ES-I3 (cell line): ENCODE measurements around the gene PRR29.

Source experiments
- H3K36me3 ChIP-seq: 2 replicates; pipeline ENCODE4 v1.6.1; 2013; ENCODE audit warnings: mild to moderate bottlenecking, low read length, control low read depth, moderate library complexity; ENCODE audit not compliant: insufficient read depth
- H3K4me1 ChIP-seq: 2 replicates; pipeline ENCODE4 v1.6.1; 2013; ENCODE audit warnings: mild to moderate bottlenecking, control low read depth, low read length; ENCODE audit not compliant: insufficient read depth
- H3K9ac ChIP-seq: 2 replicates; pipeline ENCODE4 v1.6.1; 2013; ENCODE audit warnings: low read depth, mild to moderate bottlenecking, low read length, moderate library complexity
- H3K9me3 ChIP-seq: 2 replicates; pipeline ENCODE4 v1.6.1; 2013; ENCODE audit warnings: mild to moderate bottlenecking, low read length, moderate library complexity; ENCODE audit not compliant: control insufficient read depth, insufficient read depth

The PRR29 gene

DNA sequence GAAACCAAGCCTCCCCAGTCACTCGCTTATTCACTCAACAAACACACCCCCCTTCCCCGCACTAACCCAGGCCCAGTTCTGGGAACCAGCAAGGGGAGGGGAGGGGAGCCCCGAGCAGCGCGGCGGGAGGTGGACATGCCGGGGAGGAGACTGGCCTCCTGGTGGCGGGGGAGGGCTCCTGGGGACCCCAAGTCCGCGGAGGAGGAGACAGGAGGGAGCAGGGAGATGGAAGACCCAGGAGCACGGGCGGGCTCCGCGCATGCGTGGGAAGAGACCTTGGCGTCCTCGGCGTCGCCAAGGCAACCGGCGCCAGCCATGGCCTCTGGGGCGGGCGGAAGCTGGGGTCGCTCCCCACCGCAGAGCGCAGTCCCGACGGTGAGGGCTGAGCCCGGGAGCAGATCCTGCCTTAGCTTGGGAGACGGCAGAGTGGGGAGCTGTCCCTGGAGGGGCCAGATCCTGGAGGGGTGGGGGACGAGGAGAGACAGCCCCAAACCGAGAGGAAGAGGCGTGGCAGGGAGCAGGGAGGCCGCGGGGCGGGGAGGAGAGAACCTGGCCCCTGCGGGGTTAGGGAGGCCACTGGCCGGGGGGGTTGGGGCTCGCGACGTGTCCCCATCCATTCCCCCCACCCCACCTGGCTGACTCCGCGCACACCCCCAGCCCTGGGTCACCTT is at the start of gene PRR29:
PRR29 (plus strand) TSS at position 302 of the 671 bp plus-strand sequence; CDS start at position 316, 14 bp downstream.
- Histone ChIP-seq H3K9me3 (no peaks in the 10 kb centered on the region), H3K36me3 (no peaks in the 10 kb centered on the region), H3K9ac (peak within 1 kb of the TSS; percentile 69; the same call in 1 of the 2 replicates), H3K4me1 (no peaks in the 10 kb centered on the region)

DNA sequence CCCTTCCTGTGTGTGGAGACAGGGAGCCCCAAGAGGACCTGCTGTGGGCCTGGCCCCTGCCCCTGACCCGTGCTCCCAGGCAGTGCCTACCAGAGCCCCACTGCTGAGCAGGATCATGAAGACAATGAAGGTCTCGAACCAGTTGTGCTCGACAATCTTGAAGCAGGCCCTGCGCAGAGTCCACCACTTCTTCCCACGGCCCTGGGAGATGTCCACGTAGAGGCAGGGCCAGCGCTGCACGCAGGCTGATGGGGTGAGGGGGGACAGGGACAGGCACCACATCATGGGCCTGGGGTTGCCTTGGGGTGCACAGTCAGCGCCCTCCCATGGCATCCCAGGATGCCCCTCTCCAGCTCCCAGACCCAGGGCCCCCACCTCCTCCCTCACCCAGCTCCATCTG is 49.6 kb upstream of the PRR29 start:
- no peaks in the 10 kb centered on the region for H3K36me3 ChIP-seq
- H3K4me1 ChIP-seq: peaks cover 8% of the 10 kb centered on the region; the same call in 1 of the 2 replicates
- H3K9ac ChIP-seq: no peak overlapping the region
- no peaks in the 10 kb centered on the region for H3K9me3 ChIP-seq

DNA sequence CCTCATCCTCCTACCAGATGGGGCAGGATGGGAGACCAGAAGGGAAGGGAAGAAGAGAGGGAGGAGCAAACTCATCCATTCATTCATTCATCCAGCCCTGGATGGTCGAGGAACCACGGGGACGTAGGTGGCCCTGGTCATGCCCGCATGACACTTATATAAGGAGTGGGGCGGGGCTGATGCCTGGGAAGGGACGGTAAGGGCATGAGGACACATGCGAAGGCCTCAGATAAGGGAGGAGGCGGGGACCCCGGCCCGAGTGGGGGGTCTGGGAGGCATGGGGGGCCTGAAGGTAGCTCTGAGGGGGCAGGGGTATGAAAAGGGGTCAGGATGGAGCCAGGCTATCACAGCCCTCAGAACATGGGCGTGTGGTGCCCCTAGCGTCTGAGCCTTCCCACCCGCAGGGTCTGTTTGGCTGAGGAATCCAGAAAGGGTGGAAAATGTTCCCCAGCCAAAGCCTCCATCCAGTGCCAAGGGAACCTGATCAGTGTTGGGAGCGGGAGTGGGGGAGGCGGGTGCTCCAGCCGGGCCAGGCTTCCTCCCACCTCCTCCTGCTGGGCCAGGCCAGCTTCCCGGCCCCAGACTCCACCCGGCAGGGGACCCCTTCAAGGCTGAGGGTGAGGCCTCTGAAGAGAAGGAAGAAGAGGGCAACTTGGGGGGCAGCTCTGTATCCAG is 48.4 kb upstream of the PRR29 start:
- peaks cover 18% of the 10 kb centered on the region; the same call in 1 of the 2 replicates for H3K4me1 ChIP-seq
- no peaks in the 10 kb centered on the region for H3K9me3 ChIP-seq
- no peak overlapping the region for H3K9ac ChIP-seq
- no peaks in the 10 kb centered on the region for H3K36me3 ChIP-seq

DNA sequence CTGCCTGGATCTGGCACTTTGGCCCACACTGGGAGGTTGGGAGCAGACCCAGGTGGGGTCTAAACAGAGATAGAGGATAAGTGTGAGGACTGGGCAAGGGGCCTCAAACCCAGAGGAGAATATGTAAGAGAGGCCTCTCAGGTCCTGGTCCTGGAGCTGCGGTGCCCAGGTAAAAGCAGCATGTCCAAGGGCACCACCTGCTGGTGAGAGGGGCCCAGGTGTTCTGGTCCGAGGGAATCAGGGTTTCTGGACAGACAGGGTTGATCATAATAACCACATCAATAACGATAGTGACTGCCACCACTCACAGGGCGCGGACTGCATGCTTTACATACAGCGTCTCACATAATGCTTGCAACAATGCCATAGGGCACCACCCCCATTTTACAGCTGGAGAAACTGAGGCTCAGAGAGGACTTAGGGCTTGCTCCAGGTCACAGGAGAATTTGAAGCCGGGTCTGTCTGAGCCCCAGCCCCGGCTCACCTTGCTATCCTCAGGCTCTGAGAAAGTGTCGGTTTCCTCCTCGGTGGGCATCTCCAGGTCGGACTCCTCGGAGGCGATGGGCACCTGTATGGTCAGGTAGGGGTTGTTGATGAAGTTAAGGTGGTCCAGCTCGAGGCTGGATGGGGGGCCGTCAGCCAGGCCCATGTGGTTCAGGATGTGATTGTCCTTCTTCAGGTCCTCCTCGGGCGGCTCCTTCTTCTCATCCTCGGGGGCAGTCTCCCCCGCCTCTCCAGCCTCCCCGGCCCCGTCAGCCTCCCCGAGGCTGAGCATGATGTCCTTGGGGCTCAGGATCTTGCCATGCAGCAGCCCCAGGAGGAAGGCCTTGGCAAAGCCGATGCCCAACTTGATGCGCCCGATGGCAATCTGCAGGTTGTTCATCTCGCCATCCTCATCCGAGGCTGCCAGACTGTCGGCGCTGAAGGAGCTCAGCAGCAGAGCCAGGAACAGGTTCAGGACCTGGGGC is 46.9 kb upstream of the PRR29 start:
- no peak overlapping the region for H3K9ac ChIP-seq
- peaks cover 21% of the 10 kb centered on the region; the same call in 1 of the 2 replicates for H3K4me1 ChIP-seq
- no peaks in the 10 kb centered on the region for H3K9me3 ChIP-seq
- no peaks in the 10 kb centered on the region for H3K36me3 ChIP-seq

- no peaks in the 10 kb centered on the region for H3K36me3 ChIP-seq
- H3K9me3 ChIP-seq: no peaks in the 10 kb centered on the region
- peaks cover 17% of the 10 kb centered on the region; the same call in 1 of the 2 replicates for H3K4me1 ChIP-seq
- no peak overlapping the region for H3K9ac ChIP-seq
Observed at GRCh38 chr17:63954402-63955063, 43.6 kb upstream of the PRR29 start.

DNA sequence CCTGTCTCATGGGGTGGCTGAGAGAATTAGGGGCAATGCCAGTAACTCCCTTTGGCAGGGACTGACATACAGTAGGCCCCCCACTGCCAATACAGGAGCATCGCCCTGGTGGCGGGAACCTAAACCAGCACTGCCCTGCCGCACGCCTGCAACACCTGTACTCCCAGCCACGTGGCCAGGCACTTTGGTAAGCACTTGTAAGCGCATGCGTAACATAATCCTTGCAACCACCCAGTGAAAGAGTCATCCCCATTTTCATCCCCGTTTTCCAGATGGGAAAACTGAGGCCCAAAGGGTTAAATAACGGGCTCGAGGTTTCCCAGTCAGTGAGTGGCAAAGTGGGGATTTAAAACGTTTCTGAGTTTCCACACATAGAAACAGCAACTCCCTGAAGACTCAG is 42.9 kb upstream of the PRR29 start:
- no peaks in the 10 kb centered on the region for H3K36me3 ChIP-seq
- no peak overlapping the region for H3K9ac ChIP-seq
- no peaks in the 10 kb centered on the region for H3K9me3 ChIP-seq
- peaks cover 17% of the 10 kb centered on the region; the same call in 1 of the 2 replicates for H3K4me1 ChIP-seq

- peaks cover 14% of the 10 kb centered on the region; the same call in 1 of the 2 replicates for H3K4me1 ChIP-seq
- no peaks in the 10 kb centered on the region for H3K36me3 ChIP-seq
- H3K9ac ChIP-seq: no peak overlapping the region
- no peaks in the 10 kb centered on the region for H3K9me3 ChIP-seq
Observed at GRCh38 chr17:63955791-63956190, 42.4 kb upstream of the PRR29 start.

GRCh38 chr17:63956296-63956920 is 41.7 kb upstream of the PRR29 start:
- H3K4me1 ChIP-seq: peaks cover 13% of the 10 kb centered on the region; the same call in 1 of the 2 replicates
- H3K36me3 ChIP-seq: no peaks in the 10 kb centered on the region

GRCh38 chr17:63960006-63960405 is 38.1 kb upstream of the PRR29 start:
- no peaks in the 10 kb centered on the region for H3K9me3 ChIP-seq
- H3K36me3 ChIP-seq: no peaks in the 10 kb centered on the region
- peaks cover 8% of the 10 kb centered on the region for H3K4me1 ChIP-seq
- no peak overlapping the region; the same call in 1 of the 2 replicates for H3K9ac ChIP-seq

More at GRCh38 chr17:63956296-63956920, 41.7 kb upstream of the PRR29 start:
- no peak overlapping the region for H3K9ac ChIP-seq
- no peaks in the 10 kb centered on the region for H3K9me3 ChIP-seq

DNA sequence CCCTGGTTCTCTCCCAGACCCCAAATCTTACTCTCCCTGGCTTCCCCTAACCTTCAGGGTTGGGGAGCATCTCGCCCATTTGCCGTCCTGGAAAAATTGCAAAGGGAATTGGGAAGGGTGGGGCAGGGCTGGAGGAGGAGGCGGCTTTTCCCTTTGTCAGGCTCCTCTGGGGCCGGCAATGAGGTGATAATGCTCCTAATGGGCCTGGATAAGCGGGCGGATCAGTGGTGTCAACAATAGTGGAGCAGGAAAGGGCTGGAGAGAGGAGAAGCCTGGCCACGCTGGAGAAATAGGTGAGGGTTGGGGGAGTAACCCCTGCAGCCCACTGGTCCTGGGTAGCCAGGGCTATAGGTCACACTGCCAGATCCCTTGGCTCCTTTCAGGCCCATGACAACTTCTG is 37.7 kb upstream of the PRR29 start:
- peaks cover 8% of the 10 kb centered on the region for H3K4me1 ChIP-seq
- peak overlapping the region; percentile 33; the same call in 1 of the 2 replicates for H3K9ac ChIP-seq
- no peaks in the 10 kb centered on the region for H3K9me3 ChIP-seq
- no peaks in the 10 kb centered on the region for H3K36me3 ChIP-seq

DNA sequence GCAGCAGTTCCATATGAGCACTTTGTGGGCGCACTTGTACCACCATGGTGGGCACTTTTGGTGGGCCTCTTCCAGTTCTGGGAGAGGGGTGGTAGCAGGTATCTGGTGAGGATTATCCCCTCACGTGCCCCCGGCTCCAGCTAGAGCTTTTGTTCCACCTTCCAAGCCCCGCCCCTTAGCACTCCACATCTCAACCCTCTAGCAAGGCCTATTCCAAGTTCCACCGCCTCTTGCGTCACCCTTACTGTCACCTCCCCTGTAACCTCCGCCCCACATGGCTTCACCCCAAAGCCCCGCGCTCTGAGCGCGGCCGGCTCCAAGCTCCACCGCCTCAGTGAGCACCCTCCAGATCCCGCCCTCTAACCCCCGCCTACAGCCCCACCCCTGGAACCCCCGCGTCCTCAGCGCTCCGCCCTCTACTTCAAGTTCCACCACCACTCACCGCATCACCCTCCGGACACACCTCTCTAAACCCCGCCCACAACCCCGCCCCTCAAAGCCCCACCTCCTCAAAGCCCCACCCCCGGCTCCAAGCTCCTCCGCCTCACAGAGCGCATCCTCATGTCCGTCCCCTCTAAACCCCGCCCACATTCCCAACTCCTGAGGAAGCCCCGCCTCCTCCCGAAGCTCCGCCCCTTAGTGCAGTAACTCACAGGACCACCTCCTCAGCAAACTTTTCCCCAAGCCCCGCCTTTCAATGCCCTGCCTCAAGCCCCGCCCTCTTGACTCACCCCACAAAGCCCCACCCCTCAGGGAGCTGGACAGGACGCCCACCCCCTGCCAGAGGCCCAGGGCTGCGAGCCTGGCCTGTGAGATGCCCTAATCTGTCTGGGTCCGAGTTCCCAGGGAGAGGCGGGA is 36.6 kb upstream of the PRR29 start:
- no peaks in the 10 kb centered on the region for H3K9me3 ChIP-seq
- peak overlapping the region; percentile 67 for H3K9ac ChIP-seq
- H3K4me1 ChIP-seq: peaks cover 8% of the 10 kb centered on the region
- no peaks in the 10 kb centered on the region for H3K36me3 ChIP-seq

- H3K4me1 ChIP-seq: peaks cover 8% of the 10 kb centered on the region
- H3K9ac ChIP-seq: peak overlapping the region; percentile 8; the same call in 1 of the 2 replicates
- no peaks in the 10 kb centered on the region for H3K36me3 ChIP-seq
- H3K9me3 ChIP-seq: no peaks in the 10 kb centered on the region
Observed at GRCh38 chr17:63962298-63962744, 35.8 kb upstream of the PRR29 start.

- Histone ChIP-seq H3K4me1 (peaks cover 8% of the 10 kb centered on the region), H3K36me3 (no peaks in the 10 kb centered on the region), H3K9ac (no peak overlapping the region)
Observed at GRCh38 chr17:63963123-63963522, 35.0 kb upstream of the PRR29 start.

More at GRCh38 chr17:63963123-63963522, 35.0 kb upstream of the PRR29 start:
- H3K9me3 ChIP-seq: no peaks in the 10 kb centered on the region
